ENCODE data around the gene SYTL2. TPM values are rescaled to one million over a fixed set of nuclear protein-coding genes. Genes with fewer than 3 reads are reported as not detected.

SYTL2 gene
- total RNA-seq, 2 donors from 2014 or later = 4.6 to 7.5 TPM

DNA sequence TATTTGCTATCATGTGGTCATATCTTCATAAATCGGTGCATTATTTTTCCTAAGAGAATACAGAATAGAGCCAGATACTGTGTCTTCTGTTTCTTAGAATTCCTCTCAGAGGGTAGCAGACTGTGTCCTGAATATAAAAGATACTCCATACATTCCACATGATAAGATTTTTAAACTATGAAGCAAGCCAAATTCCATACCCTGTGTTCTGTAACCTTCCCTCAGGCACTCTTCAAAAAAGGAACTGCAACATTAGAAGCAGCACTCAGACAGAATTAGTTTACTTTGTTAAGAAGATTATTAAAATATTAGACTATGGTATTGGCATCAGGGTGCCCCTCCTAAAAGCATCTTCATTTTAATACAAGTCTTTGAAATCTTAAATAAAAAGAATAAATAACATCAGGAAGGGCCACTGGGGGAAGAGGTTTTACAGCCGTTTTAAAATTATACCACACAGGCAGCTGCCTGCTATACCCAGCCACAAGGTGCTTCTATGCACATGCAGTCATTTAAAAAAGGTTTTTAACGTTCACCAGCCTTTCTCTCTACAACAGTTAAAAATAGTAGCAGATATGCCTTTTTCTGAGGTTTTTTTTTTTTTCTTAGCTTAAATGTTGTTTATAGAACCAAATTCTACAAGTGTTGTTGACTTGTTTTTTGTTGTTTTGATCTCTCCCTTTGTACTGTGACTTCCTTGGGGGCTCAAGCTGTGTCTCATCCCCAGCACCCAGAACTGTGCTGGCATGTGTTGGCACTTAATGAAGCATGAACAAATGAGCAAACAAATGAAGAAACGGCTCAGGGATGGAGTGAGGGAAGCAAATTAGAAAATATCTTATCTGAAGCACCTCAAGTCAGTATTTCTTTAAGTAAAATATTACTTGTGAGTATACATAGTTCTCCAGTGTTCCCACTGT is 70.2 kb downstream of the SYTL2 start:
- H3K36me3 Mint-ChIP-seq = no peaks in the 10 kb centered on the region
- ATAC-seq (no peak), DNase-seq (ENCODE audit: low spot score in 2 of 2) (no peak)
- H3K9me3 Mint-ChIP-seq = no peaks in the 10 kb centered on the region
- no peak overlapping the region for H3K27ac Mint-ChIP-seq

DNA sequence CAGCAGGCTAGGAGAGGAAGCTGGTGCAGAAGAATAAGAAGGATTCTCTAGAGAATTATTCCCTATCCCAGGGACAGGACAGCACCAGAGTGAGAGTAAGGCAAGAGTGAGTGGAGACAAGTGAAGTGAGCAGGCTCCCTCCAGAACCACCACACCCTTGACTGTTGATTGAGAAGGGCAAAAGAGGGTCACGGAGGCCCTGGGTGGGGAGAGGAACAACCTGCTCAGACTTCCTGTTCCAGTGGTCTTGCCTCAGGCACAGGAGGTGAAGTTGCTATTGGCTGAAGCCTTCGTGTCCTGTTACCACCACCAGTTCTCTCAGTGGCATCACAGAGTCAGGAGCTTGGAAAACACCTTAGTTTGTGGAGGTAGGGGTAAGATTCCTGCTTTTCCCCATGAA is 73.2 kb downstream of the SYTL2 start:
- no peaks in the 10 kb centered on the region for H3K9me3 Mint-ChIP-seq
- no peak for DNase-seq (ENCODE audit: low spot score in 2 of 2)
- H3K27ac Mint-ChIP-seq = no peak overlapping the region
- ATAC-seq = peak in 1 of 2 donors; percentile 37
- no peaks in the 10 kb centered on the region for H3K36me3 Mint-ChIP-seq

DNA sequence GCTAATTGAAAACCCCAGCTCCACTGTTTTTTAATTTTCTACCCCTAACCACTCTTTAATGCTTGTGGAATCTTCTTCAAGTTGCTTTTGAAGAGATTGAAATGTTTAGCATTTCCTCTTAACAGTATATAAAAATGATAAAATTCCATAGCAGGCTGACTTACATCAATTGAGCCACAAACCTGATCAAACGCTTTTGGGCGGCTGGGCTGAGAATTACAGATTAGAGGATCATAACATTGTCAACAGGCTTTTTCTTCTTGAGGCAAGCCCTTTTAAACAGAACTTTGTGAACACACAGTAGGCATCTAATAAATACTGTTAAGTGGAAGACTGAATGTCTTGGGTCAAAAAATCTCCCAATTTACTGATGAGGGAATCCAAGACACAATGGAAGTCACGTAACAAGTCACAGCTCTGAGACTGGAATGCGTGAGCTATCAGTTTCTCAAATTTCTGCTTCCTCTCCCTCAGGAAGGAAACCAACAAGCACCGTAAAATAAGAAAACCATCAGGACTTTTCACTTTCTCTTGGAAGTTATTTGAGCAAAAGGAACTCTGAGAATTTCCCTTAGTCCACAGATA is 75.0 kb downstream of the SYTL2 start:
- no peak for ATAC-seq

DNA sequence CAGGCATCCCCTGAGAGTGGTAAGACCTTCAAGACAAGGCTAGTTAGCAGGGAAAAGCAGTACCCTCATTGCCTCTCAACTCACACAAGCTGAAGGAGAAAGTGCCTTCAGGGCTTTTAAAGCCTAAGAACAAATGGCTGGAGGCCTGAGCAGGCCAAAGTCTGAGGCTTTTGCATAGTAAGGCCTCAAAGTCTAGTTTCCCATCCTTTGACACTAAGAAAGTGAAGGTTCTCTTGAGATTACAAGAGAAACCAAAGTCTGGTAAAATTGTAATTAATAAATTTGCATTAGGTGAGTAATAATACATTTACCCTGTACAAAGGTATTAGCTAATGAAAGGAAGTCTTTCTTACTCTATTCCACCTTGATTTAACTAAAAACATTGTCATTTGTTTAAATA is 78.0 kb downstream of the SYTL2 start:
- DNase-seq (ENCODE audit: low spot score in 2 of 2) (no peak), ATAC-seq (no peak)
- no peak overlapping the region for H3K27ac Mint-ChIP-seq
- H3K36me3 Mint-ChIP-seq = no peaks in the 10 kb centered on the region
- no peaks in the 10 kb centered on the region for H3K9me3 Mint-ChIP-seq

More for the DNA sequence above, 75.0 kb downstream of the SYTL2 start:
- Mint-ChIP-seq H3K36me3 (no peaks in the 10 kb centered on the region), H3K9me3 (no peaks in the 10 kb centered on the region), H3K27ac (no peak overlapping the region)
- DNase-seq (ENCODE audit: low spot score in 2 of 2) = no peak

DNA sequence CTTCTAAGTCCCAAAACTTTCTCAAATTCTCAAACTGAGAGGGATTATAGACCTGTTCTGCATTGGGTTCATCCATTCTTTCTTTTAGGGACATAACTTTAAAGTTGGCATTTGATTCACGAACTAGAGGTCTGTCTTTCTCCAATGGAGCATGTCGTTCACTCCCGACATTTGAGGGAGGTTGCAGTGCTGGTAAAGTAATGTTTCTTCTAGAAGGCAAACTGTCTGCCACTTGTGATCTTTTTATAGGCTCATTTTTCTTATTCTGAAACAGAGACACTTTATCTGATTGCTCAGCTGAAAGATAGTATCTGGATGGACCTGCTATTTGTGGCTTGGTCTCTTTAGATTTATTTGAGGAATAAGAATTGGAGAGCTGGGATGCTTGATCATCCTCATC is 84.6 kb downstream of the SYTL2 start:
- DNase-seq (ENCODE audit: low spot score in 2 of 2) = no peak
- no peak for ATAC-seq
- H3K36me3 Mint-ChIP-seq = peaks cover 10 to 16% of the 10 kb centered on the region in 2 donors
- no peak overlapping the region for H3K27ac Mint-ChIP-seq
- no peaks in the 10 kb centered on the region for H3K9me3 Mint-ChIP-seq

DNA sequence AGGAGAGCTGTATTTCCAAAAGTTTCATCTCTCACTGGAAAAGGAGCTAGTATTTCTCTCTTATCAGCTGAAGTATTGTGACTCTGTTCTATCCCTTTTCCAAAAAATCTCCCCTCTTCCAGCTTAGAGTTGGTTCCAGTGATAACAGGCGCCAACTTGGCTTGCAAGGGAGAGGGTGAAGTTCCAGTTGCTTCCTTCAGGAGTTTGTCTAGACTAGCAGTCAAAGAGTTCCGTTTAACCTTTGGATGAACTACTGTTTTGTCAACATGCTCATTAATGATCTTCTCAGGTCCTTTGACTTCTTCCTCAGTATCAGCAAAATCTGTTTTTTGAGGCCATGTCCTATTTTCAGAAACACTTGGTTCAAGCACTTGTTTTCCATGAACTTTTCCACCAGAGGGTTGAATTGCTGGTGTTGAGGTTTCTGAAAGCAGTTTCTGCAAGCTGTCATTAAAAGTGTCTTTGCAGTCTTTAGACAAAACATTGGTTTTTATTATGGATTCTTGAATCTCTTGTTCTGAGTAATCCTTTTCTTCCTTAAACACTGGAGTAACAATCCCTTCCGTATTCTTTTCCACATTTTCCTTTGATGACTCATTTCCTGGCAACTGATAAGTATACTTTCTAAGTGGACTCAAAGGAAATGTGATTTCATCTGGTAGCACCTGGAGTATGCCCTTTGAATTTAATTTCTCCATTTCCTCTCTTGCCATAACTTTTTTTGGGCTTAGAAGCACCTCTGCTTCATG is 85.3 kb downstream of the SYTL2 start:
- ATAC-seq = no peak
- H3K36me3 Mint-ChIP-seq = peaks cover 10 to 16% of the 10 kb centered on the region in 2 donors
- H3K9me3 Mint-ChIP-seq = no peaks in the 10 kb centered on the region
- no peak for DNase-seq (ENCODE audit: low spot score in 2 of 2)
- peak overlapping the region in 1 of 2 donors; percentile 3 for H3K27ac Mint-ChIP-seq

DNA sequence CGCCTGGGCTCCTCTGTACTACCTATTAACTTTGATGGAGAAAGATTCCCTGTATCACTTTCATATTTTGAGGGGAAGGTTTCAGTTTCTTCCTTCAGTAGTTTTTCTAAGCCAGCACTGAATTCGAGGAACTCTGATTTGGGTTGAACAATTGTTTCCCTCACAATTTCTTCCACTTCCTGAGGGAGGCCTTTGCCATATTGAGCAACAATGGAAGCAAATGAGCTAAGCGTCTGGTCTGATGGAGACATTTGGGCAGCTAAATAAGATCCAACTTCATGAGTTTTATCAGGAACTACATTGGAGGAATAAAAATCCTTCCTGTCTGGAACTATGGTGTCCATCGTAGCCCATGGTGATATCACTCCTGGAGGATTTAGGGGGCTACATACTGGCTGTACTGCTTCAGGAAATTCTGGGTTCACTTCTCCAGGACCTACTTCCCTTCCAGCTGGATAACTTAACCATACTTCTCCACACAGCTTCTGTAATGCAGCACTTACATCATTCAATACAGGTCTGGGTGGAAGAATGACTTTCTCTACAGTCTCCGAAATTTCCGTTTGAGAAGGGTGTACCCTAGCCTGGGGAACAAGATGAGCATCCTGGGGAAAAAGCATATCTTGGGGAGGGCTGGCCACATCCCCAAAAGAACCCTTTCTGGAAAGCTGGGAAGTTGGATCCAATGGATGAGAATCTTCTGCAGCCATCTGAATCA is 86.0 kb downstream of the SYTL2 start:
- Mint-ChIP-seq H3K9me3 (no peaks in the 10 kb centered on the region), H3K27ac (no peak overlapping the region), H3K36me3 (peaks cover 10 to 16% of the 10 kb centered on the region in 2 donors)
- DNase-seq (ENCODE audit: low spot score in 2 of 2) (no peak), ATAC-seq (no peak)

DNA sequence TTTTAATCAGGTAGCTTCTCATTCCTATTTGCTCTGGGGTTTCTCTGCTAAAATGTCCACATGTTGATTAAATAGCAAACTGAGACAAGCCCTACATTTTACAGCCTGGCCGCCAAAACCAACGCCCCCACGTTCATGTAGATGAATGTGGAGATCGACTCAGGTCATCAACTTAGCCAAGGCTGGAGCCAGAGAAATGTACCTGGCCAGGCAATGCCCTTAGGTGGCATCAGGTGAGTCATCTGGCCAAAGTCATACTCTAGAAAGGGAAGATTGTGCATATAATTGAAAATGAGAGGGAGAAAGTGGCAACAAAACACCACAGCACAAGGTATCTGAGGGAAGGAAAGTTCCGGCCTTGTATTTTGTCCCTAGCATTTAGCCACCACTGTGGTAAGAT is 87.9 kb downstream of the SYTL2 start:
- Mint-ChIP-seq H3K9me3 (no peaks in the 10 kb centered on the region), H3K36me3 (peaks cover 10 to 16% of the 10 kb centered on the region in 2 donors), H3K27ac (no peak overlapping the region)
- no peak for DNase-seq (ENCODE audit: low spot score in 2 of 2)
- ATAC-seq = no peak

DNA sequence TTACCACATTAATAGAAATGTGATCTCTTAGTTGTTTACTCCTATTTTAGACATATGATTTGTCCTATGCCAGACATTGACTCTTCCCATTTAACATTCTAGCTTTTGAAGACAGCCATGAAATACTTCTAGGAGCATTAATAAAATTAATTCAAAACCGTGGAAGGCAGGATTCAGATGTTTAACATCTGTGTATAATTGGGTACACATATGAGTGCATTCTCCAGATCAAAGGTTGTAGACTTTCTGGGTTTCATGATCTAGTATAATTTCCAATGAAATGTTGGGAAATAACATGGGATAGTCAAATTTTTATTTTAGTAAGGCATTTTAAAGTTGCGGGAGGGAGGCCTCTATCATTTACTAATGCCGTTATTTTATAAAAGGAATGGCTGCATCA is 89.8 kb downstream of the SYTL2 start:
- peaks cover 0 to 3% of the 10 kb centered on the region in 2 donors for H3K36me3 Mint-ChIP-seq
- no peak for ATAC-seq
- no peaks in the 10 kb centered on the region for H3K9me3 Mint-ChIP-seq
- H3K27ac Mint-ChIP-seq = no peak overlapping the region
- DNase-seq (ENCODE audit: low spot score in 2 of 2) = no peak

DNA sequence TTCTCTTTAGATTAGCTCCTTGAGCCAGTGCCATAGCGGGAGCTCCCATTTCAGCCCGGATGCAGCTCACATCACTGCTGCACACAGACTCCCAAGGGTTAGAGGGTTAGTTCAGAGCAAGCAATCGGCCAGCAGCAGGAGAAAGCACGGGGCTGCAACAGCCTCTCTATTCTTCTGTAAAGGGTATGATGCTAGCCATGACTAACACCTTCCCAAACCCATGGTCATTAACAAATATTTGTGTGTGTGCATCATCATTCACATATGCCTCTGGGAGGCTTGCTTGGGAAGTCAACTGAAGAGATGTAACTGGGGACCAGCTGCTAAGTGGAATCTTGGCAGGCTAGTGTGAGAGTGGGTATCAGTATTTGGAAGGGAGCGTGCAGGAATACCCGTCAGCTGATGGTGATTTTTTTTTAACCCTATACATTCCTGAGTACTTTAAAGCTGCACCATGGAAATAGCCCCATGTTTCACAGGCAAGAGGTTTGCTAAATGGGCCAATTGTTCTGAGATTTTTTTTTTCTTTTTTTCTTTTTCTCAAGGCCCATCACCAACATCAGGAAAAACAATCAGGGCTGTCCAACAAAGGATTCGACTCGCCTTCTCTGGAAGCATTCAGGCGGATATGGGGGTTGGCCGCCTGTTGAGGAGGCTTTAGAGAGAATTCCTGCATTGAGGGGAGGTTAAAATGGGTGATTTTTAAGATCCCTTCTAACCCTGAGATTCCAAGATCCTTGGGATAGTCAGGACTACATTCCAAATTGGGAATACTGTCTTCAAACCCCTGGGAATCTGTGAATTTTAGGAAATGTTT is 91.7 kb downstream of the SYTL2 start:
- Mint-ChIP-seq H3K27ac (no peak overlapping the region), H3K9me3 (no peaks in the 10 kb centered on the region), H3K36me3 (no peaks in the 10 kb centered on the region)
- no peak for ATAC-seq
- no peak for DNase-seq (ENCODE audit: low spot score in 2 of 2)

DNA sequence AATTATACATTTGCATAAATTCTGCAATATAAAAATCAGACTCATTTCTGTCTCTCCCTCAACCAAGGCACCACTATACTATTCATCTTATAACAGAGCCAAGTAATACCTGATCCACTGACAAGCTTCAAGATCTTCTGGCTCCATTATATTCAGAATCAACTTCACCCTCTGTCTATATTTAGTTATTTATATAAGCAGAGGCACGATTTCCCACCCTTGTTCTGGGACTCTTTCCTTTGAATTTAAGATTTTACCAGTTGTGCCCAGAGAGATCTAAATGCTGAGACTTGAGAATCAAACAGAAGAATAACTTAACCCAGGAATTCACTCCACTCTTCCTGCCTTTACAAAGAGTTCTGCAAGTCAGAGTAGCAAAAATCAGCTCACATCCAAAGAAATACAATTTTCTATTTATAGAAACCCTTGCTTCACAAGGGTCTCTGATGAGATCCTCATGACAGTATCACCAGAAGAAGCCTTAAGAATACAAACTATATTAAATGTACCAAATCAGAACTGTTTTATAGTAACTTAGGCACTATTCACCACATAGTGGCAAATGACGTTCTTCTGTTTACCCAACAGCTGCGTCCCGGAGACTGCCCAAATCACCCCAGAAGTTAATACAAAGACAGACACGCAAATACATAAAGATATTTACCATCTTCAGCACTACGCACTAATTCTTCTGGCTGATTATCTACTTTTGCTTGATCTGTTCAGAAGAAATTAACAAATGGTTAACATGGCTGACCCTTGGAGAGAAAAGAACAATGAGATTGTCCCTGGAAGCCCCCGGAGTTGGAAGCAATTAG is 92.6 kb downstream of the SYTL2 start:
- no peak for DNase-seq (ENCODE audit: low spot score in 2 of 2)
- ATAC-seq = no peak
- no peaks in the 10 kb centered on the region for H3K9me3 Mint-ChIP-seq
- H3K36me3 Mint-ChIP-seq = no peaks in the 10 kb centered on the region
- no peak overlapping the region for H3K27ac Mint-ChIP-seq

DNA sequence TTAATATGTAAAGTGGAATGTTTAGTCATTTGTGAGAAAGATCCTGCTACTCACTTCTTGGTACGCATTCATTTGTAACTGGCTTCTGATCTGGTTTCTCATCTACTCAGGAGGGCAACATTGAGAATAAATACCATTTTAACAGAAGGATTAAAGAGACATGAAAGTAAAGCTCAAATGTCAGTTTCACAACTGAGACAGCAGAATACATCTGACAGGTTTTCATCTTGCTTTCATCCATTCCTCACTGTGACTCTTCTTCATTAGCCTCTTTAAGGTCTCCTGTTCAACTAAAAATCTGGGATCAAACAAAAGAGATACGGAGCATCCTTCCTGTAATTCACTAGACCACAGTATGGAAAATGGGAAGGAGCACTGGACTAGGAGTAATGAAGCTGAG is 93.5 kb downstream of the SYTL2 start:
- no peak for DNase-seq (ENCODE audit: low spot score in 2 of 2)

DNA sequence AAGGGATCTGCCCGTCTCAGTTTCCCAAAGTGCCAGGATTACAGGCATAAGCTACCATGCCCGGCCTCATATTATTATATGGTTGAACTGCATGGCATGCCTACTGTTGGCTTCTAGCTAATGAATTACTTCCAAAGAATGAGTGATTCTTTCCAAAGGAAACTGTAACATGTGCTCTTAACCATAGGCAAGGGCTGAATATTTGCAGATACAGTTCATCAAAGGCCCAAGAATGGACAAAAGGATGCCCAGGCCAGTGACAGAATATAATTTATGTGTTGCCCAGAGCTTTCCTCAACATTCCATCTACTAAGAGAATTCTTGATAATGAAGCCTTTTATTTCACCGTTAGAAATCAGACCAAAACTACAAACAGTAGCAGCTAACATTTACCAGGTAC is 98.0 kb downstream of the SYTL2 start:
- Mint-ChIP-seq H3K27ac (no peak overlapping the region), H3K36me3 (no peaks in the 10 kb centered on the region), H3K9me3 (no peaks in the 10 kb centered on the region)
- DNase-seq (ENCODE audit: low spot score in 2 of 2) = no peak
- ATAC-seq = no peak

More for the DNA sequence above, 93.5 kb downstream of the SYTL2 start:
- peak in 1 of 2 donors; percentile 54 for ATAC-seq
- Mint-ChIP-seq H3K9me3 (no peaks in the 10 kb centered on the region), H3K27ac (no peak overlapping the region), H3K36me3 (no peaks in the 10 kb centered on the region)

DNA sequence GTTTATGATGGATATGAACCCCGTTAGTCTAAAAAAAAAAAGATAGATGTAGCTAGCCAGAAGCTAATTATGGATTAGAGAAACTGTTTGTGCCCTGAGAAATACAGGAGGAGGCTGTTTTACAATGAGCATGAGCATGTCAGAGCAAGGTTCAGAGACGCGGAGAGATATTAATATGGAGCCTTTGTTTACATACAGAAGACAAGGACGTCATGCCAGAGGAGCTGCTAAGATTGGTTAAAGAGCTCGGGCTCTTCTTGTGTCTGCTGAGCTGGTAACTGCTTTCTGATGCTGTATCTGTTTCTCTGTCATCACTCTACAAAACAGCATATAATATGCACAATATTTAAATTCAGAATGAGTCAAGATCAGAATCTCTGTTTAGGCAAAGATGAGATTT is 100.0 kb downstream of the SYTL2 start:
- no peak overlapping the region for H3K27ac Mint-ChIP-seq
- no peak for ATAC-seq
- no peak for DNase-seq (ENCODE audit: low spot score in 2 of 2)
- no peaks in the 10 kb centered on the region for H3K9me3 Mint-ChIP-seq
- no peaks in the 10 kb centered on the region for H3K36me3 Mint-ChIP-seq

DNA sequence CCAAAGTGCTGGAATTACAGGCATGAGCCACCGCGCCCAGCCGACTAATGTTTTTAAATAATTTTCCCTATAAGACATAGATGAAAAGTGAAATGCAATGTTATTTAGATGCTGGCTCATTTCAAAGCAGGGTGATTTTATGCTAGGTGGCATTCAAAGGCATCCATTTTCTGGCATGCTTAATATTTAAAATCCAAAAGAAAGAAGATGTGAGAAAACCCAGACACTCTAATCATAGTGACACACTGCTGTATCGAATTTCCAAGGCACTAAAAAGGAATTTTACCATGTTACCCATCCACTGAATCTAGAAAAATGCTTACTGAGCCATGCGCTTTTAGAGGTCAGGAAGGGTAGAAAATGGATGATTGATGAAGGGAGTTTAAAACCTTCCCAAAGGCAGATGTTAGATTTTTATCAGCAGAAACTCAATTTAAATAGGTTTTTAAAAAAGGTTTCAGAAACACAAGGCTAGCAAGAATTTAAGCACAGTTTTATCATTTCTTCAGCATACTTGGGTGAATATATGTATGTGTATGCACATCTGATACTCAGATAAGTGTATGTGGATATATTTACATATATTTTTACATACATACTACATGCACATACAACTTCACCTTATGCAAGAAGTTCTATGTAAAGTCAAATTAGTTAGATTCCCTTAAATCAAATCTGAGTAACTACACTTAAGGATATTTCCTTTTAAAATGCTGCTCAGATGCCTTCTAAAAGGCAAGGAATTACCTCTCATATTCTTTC is 100.8 kb downstream of the SYTL2 start:
- DNase-seq (ENCODE audit: low spot score in 2 of 2) = no peak
- no peak for ATAC-seq
- H3K9me3 Mint-ChIP-seq = no peaks in the 10 kb centered on the region
- no peaks in the 10 kb centered on the region for H3K36me3 Mint-ChIP-seq
- H3K27ac Mint-ChIP-seq = no peak overlapping the region
